T-helper 2 cell (primary cell): ENCODE data around the gene TEX26.
"Not testable (repeated sequence)": the region's sequence is repeated elsewhere in the genome, so short reads cannot be mapped to it uniquely, and the experiment has no call there.

Source experiments
- DNase-seq, 5 experiments: peaks; one replicate each; pipeline versions ENCODE4 v3.0.0 to v3.0.0-alpha.2; 2012 to 2022

Gene TEX26

DNA sequence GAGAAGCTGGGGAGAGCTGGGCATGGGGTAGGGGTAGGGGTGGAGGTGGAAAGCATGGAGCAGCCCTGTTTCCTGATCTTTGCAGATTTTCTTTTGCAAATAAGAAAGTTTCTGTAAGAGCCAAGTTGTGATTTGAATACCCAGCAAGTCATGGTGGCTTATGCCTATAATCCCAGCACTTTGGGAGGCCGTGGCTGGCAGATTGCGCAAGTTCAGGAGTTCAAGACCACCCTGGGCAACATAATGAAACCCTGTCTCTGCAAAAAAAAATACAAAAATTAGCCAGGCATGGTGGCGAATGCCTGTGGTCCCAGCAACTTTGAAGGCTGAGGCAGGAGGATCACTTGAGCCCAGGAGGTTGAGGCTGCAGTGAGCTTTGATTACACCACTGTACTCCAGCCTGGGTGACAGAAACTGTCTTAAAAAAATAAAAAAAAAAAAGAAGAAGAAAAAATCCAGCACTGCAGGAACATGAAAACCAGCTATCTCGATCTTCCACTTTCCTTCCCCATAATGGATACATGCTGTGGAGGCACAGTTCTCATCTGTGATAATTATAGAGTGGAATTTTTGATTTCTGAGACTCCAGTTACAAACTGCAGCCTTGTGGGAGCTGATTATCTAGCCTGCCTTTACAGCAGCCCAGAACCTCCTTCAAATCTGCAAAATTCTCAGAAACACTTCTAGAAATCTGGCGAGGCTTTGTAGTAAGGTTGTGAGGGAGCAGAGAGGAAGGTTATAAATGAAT lies 12.1 kb upstream of the TEX26 start:
- no peak for DNase-seq

DNA sequence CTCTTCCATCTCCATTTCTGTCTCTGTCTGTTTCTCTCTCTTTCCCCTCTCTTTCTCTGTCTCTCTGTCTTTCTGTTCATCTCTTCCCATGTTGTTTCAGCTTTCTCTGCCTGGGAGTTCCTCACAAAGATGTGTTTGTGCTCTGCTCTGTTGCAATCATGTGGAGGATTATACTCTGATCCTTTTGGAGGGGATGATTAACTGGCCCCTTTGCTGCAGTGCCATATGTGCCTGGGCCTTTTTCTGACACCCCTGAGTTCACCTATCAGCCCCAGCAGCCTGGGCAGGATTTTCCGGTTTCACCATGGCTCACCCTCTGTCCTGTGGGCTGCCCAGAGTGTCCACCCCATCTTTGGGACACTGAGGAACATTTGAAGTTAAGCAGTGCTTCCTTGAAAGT lies 9.0 kb upstream of the TEX26 start:
- DNase-seq, result no peak

DNA sequence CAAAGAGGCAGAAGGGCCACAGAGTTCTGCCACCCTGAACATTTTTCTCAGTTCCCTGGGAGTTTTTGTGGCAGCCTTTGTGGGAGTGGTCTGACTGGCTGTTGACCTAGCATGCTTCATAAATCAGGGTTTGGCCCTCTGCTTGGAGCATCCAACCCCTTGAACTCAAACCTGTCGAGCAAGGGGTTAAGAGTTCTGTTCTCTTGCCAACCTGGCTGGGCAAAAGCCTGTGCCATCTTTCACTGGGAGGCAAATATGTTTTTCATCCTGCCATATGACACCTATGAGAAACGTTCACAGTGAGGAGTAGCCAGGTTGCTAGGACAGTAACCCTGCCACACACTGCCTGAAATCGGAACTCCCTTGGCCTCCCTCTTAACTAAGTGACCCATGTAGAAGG lies 7.7 kb upstream of the TEX26 start:
- no peak for DNase-seq

DNA sequence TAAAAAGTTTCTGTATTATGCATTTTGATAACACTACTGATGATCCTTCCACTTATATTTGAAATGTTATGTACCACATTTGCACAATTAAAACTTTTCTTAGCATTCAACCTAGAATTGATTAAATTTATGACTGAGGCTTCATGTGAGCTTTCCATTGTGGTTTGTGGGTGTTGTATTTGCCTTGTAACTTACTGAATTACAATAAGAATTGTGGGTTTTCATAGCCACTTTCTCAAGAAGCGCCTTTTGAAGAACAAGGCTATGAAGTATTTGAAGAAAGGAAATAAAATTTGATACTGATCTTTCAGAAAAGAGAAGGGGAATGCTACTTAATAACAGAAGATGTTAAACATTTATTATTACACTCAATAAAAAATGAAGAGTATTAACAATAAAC lies 7.0 kb upstream of the TEX26 start:
- DNase-seq, result peak in 1 of 5 experiments; percentile 68

DNA sequence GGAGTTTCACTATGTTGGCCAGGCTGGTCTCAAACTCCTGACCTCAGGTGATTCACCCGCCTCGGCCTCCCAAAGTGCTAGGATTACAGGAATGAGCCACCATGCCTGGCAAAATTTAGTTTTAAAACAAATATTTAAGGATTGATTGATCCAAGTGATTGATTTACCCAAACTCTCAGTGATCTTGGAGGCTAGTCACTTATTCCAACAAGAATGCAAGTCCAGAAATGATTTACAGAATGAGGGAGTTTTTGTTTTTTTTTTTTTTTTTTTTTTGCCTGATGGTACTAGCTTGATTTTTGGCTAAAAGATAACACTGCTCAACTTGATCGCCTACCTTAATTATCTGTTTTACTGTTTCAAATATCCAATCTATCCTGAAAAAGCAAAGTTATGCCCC lies 5.7 kb upstream of the TEX26 start:
- no peak for DNase-seq

DNA sequence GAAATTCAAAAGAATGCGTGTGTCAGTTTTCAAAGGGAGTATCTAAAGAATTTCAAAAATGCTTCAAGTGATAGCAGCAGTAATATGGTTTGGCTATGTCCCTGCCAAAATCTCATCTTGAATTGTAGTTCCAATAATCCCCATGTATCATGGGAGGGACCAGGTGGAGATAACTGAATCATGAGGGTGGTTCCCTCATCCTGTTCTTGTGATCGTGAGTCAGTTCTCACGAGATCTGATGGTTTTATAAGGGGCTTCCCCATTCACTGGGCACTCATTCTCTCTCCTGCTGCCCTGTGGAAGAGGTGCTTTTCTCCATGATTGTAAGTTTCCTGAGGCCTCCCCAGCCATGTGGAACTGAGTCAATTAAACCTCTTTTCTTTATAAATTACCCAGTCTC lies 5.3 kb upstream of the TEX26 start:
- DNase-seq, result not testable (repeated sequence)

DNA sequence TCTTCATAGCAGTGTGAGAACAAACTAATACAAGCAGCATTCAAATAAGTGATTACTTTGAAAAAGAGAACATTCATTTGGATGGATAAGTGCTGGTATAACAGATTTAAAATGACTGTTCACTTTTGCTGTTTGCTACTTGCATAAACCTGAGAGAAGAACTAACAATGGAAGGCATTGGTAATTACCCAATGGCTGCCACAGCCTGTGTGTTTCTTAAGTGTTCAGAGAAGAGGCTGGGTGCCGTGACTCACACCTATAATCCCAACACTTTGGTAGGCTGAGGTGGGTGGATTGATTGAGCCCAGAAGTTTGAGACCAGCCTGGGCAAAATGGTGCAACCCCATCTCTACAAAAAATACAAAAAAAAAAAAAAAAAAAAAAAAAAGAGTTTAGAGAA lies 4.9 kb upstream of the TEX26 start:
- DNase-seq, result no peak

DNA sequence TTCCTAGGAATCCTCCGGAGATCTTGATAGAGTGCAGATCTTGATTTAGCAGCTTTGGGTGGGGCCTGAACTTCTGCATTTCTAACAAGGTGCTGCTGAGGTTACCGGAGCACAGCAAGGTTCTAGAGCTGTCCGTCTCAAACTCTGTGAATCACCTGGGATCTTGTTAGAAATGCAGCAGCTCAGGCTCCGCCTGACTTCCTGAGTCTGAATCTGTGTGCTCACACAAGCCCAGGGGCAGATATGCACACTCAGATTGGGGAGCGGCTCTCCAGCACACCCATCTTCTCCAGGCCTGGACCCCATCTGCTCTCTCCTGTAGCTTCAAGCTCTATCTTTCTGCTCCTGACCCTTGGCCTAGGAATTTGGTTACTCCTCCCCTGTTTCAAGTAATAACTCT lies 3.5 kb upstream of the TEX26 start:
- no peak for DNase-seq

DNA sequence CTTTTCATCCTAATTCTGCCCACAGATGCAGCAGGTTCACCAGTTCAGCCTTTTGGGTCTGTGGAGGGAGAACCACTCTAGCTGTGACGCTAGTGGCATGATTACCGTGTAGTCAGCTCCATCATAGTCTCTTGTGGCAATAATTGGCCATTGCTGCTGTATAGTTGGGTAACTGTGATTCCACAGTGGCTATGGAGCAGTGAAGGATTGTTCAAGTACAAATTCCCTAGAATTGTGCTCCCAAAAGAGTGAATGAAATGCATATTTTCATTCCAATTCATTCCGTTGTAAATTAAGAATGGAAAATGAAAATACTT lies 856 bp downstream of the TEX26 start:
- DNase-seq, result no peak

DNA sequence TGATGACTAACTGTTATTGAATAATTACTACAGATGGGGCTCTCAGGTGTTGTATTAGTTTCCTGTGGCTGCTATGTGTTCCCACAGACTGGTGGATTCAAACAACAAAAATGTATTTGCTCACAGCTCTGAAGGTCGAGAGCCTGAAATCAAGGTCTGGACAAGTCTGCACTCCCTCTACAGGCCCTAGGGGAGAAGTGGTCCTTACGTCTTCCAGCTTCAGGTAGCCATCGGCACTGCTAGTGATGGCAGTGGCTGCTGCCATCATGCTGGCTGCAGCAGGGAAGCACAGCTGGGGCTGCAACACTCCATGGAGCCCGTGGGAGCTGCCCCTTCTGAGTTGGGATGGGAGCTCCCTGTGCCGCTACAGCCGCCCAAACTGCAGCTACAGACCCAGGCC lies 1.9 kb downstream of the TEX26 start:
- no peak for DNase-seq

DNA sequence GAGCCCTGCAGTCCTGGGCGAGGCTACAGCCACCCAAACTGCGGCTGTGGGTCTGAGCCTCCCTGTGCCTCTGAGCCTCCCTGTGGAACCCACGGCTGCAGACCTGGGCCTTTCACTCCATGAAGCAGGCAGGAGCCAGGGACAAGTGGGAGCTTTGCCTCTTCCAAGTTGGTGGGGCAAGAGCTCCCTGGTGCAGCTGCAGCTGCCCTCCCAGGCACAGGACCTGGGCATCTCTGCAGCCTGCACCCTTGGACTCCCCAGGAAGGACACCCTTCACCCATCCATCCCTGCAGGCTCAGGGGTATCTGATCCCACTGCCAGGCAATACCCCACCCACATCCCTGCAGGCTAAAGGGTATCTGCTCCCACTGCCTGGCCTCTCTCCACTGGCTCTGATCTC lies 2.3 kb downstream of the TEX26 start:
- DNase-seq, result no peak

DNA sequence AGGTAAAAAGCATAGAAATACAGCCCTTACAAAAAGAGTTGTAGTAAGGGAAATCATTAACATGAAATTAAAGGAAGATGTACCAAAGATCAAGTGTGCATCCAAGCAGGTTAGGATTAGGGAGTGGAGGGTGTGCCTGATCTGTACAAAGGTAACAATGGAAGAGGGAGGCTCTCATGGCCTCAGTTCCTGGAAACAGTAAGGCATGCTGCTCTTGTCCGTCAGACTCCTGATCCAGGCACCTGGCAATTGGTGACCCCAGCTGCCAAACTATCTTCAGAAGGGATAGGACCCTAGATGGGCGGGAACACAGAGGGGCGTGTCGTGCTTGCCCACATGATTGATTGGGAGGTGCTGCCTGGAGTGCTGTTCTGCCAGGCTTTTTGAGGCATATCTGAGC lies 4.5 kb downstream of the TEX26 start:
- DNase-seq, result no peak

DNA sequence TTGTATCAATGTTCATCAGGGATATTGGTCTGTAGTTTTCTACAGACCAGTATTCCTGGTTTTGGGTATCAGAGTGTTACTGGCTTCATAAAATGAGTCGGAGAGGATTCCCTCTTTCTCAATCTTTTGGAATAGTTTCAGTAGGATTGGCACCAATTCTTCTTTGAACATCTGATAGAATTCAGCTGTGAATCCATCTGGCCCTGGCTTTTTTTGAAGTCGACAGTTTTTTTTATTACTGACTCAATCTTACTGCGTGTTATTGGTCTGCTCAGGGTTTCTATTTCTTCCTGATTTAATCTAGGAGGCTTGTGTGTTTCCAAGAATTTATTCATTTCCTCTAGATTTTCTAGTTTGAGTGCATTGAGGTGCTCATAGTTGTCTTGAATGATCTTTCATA lies 11.4 kb downstream of the TEX26 start:
- no peak for DNase-seq

DNA sequence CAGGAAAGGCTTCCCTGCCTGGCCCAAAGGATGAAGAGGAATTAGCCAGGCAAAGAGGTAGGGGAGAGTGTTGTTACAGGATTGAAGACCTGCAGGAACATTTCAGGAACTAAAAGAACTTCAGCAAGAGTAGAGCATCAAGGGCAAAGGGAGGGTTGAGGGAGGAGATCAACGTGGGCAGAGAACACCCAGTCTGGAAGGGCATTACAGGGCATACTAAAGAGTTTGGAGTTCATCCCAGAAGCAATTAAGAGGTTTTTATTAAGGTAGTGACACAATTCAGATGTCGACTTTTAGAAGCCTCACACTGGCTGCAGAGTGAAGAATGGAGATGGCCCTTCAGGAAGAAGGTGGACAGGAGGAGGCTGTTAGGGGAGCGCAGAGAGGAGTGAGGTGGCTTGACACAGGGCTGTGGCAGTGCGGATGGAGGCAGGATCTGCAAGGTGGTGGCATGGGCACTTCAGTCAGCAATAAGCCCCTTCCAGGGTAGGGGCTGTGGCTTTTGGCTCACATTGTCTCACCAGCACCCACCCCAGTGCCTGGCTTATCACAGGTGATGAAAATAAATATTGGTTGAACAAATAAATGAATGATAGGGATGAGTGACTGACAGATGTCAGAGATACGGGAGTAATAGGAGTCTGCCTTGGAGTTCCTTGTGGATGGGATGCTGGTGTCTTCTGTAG lies 24.9 kb downstream of the TEX26 start:
- no peak for DNase-seq

DNA sequence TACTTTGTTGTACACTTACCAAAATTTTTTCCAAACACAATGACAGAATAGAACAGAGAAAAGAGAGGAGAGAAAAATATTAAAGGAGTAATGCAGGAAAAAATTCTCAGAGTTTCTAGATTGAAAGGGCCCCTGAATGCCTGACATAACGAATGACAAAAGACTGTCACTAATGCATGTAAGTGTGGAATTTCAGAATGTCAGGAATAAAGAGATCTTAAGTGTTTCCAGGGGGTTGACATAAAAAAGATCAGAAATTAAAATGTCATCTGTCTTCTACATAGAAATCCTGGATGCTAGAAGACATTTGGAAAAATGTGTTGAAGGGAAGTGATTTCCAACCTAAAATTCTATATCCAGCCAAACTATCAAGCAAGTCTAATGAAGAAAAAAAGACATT lies 27.2 kb downstream of the TEX26 start:
- no peak for DNase-seq

DNA sequence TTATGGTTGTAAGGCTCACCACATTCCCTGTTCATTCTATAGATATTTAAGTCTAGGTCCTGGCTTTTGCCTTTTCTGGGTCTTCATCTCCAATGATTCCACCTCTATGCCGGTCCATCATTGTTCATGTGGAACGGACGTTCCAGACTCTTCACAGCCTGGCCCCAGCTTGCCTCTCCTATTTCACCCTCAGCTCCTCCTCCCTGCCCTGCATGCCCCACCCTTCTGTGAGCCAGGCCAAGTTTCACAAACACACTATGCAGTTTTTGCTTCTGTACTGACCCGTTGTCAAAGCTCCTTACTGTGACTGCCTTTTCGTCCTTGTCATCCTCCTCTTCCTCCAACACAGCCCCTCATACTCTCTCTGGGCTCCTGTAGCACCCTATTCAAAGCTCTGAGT lies 31.3 kb downstream of the TEX26 start:
- DNase-seq, result no peak

DNA sequence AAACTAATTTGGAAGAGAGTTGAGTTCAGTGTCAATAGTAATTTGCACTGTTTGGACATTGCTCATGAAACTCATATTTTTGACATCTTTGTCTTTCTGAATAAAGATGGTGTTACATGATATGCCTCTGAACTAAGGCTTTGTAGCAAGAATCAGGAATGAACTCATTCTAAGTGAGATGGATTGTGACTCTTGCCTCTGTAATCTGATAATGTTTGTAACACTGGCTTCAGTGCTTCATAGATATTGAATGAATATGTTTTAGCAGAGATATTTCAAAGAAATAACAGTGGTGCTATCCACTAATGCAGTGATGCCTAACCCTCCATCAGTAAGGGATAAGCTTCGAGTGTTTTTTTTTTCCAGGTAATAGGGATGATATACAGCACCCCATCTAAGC lies 32.9 kb downstream of the TEX26 start:
- DNase-seq, result no peak

DNA sequence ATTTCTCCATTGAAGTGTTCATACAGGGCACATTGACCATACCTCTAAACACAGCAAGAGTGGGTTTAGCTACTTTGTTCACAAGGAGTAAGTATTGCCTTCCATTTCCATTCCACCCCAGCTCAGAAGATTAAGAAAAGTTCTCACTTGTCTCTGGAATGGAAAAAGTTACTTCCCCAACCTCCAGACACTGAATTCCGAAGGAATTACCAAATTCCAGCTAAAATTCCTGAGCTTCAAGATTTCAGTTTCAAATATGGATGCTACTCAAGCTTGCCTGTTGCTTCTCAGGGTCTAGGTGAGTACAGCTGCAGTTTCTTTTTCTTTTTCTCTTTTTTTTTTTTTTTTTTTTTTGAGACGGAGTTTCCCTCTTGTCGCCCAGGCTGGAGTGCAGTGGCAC lies 33.6 kb downstream of the TEX26 start:
- DNase-seq, result no peak

DNA sequence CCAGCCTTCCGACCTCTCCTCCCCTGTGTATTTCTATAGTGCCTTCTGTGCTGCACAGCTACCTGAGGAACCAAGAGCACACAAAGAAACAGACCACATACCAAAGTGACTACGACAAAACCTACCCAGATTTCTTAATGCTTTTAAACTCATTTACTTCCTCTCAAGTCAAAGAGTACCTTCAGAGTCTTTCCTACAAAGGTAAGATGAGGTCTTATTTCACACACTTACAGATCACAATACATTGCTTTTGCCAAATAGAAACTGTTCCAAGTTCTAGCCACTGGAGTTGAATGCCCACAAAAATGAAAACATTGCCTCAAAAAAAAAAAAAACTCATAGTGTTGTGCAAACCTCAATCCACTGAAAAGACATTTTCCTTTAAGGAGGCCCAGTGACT lies 36.4 kb downstream of the TEX26 start:
- DNase-seq, result no peak

DNA sequence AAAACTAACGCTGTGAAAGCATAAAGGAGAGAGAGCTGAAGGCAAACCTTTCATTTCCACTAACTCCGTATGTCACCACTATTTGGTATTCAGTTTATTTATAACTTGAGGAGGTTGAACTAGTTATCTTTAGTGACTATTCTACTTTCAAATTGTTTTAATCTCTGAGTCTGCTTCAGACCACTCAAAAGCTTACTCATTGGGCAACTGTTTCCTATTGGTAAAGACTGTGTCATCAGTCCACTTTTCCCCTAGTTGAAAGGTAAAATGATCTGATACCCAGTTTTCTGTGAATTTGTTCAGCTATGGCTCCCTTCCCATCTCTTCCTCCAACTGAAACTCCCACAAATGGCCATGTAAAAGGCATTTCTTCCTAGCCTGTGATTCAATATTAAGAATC lies 39.1 kb downstream of the TEX26 start:
- DNase-seq, result no peak

DNA sequence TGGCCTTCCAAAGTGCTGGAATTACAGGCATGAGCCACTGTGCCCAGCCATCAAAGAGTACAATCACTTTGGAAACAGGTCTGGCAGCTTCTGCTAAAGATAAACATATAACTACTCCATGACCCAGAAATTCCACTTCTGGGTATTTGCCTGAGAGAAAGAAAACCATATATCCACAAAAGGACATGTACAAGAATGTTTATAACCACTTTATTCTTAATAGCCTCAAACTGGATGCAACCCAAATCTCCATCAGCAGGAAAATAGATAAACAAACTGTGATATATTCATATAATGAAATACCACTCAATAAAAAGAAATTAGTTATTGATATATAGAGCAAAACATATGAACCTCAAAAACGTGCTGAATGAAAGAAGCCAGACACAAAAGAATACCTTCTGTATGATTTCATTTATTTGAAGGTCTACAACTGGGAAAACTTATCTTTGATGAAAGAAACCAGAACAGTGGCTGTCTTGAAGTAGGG lies 40.5 kb downstream of the TEX26 start:
- no peak for DNase-seq

DNA sequence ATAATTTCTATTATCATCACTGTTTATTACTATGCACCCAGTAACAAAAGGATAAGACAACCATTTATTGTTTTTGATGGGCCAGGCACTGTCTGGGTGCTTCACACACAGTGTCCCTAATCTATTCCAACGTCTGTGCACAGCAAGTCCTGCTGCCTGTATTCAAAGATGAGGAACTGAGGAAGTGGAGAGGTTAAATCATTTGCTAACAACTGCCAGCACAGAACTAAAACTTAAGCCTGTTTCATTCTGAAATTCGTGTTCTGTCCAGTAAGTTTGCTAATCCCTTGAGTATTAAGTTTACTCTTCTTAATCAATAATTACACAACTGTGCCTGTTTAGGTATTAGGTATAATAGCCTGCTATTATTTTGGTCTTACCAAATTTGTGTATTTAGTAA lies 41.9 kb downstream of the TEX26 start:
- DNase-seq, result no peak

DNA sequence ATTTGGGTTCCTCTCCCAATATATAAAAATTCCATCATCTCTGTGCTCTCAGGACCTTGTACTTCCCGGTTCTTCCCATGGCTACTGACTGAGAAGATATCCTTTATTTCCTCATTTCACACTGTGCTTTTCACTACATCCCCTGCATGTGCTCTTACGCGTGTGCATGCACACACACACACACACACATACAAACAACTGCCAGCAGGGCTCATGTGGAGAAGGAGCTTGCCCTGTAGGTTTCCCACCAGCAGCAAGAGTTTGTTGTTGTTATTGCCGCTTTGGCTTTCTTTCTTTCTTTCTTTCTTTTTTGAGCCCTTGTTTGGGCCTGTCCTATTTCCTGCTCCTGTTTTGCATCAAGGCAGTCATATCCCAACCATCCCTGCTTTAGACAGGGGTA lies 43.6 kb downstream of the TEX26 start:
- no peak for DNase-seq
